ENCODE measurements around the gene ARPC2.

- no peak for TF ChIP-seq CTCF (IDR thresholded peaks at IDR 0.05)
- no peak for TF ChIP-seq POLR2A (IDR thresholded peaks at IDR 0.05)
- no peak for TF ChIP-seq POLR2AphosphoS5 (IDR thresholded peaks at IDR 0.05)
These were observed 9.9 kb downstream of the ARPC2 start for GRCh38 chr2:218226903-218227302.

Measured in gastroesophageal sphincter (tissue), 3 donors.